ENCODE results near the gene CCDC187.

The CCDC187 gene

DNA sequence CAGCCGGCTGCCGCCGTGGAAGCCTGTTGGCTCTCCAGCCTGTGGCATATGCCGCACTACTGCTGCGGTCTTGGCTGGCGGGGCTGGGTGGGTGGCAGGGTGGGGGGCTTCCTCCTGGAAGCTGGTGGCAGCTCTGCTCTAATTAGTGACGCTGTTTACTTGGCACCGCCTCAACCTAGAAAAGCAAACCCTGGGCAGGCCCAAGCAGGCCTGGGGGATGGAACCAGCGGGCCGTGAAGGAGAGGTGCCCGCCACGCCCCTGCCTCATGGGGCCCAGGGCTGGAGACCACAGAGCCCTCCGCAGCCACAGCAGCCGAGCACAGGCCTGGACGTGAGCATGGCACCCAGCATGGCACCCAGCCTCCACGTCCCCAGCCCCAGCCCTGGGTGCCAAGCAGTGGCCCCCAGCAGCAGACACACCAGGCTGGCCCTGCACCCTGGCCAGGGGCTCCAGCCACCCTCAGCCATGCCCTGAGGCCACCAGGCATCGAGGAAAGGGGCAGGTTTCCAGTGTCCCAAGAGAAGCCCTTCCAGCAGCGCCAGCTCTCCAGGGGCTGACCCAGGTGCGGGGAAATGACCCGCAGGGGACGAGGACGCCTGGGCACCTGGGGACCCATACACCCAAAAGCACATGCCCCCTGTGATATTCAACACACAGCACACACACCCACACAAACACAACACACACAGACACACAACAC, 5.4 kb upstream of the CCDC187 start:
- H3K27ac ChIP-seq: no peak overlapping the region
- TF ChIP-seq ZFX (IDR thresholded peaks at IDR 0.05): no peak
- TF ChIP-seq, protein P1, sequence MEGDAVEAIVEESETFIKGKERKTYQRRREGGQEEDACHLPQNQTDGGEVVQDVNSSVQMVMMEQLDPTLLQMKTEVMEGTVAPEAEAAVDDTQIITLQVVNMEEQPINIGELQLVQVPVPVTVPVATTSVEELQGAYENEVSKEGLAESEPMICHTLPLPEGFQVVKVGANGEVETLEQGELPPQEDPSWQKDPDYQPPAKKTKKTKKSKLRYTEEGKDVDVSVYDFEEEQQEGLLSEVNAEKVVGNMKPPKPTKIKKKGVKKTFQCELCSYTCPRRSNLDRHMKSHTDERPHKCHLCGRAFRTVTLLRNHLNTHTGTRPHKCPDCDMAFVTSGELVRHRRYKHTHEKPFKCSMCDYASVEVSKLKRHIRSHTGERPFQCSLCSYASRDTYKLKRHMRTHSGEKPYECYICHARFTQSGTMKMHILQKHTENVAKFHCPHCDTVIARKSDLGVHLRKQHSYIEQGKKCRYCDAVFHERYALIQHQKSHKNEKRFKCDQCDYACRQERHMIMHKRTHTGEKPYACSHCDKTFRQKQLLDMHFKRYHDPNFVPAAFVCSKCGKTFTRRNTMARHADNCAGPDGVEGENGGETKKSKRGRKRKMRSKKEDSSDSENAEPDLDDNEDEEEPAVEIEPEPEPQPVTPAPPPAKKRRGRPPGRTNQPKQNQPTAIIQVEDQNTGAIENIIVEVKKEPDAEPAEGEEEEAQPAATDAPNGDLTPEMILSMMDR (conservative IDR thresholded peaks at IDR 0.05): no peak

GRCh38 chr9:136308702-136309053, 4.8 kb upstream of the CCDC187 start:
- no peak for TF ChIP-seq ZFX (IDR thresholded peaks at IDR 0.05)
- TF ChIP-seq, protein P1 (conservative IDR thresholded peaks at IDR 0.05): no peak
- no peak overlapping the region for H3K27ac ChIP-seq

DNA sequence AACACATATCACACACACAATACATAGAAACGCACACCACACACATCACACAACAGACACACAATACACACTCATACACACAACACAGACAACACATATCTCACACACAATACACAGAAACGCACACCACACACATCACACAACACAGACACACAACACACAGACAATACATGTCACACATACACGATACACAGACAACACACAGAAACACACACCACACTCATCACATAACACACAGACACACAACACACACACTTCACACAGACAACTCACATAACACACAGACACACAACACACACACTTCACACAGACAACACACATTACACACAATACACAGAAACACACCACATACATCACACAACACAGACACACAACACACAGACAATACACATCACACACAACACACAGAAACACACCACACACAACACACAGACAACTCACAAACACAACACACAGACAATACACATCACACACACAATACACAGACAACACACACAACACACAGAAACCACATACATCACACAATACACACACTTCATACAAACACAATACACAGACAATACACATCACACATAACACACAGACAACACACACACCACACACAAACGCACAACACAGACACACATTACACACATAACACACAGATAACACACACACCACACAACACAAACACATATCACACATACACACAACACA, 4.3 kb upstream of the CCDC187 start:
- no peak overlapping the region for H3K27ac ChIP-seq
- TF ChIP-seq ZFX (IDR thresholded peaks at IDR 0.05): no peak
- TF ChIP-seq, protein P1 (conservative IDR thresholded peaks at IDR 0.05): no peak

GRCh38 chr9:136307215-136307750, 3.4 kb upstream of the CCDC187 start:
- H3K27ac ChIP-seq: no peak overlapping the region
- TF ChIP-seq, protein P1 (conservative IDR thresholded peaks at IDR 0.05): no peak
- no peak for TF ChIP-seq ZFX (IDR thresholded peaks at IDR 0.05)

DNA sequence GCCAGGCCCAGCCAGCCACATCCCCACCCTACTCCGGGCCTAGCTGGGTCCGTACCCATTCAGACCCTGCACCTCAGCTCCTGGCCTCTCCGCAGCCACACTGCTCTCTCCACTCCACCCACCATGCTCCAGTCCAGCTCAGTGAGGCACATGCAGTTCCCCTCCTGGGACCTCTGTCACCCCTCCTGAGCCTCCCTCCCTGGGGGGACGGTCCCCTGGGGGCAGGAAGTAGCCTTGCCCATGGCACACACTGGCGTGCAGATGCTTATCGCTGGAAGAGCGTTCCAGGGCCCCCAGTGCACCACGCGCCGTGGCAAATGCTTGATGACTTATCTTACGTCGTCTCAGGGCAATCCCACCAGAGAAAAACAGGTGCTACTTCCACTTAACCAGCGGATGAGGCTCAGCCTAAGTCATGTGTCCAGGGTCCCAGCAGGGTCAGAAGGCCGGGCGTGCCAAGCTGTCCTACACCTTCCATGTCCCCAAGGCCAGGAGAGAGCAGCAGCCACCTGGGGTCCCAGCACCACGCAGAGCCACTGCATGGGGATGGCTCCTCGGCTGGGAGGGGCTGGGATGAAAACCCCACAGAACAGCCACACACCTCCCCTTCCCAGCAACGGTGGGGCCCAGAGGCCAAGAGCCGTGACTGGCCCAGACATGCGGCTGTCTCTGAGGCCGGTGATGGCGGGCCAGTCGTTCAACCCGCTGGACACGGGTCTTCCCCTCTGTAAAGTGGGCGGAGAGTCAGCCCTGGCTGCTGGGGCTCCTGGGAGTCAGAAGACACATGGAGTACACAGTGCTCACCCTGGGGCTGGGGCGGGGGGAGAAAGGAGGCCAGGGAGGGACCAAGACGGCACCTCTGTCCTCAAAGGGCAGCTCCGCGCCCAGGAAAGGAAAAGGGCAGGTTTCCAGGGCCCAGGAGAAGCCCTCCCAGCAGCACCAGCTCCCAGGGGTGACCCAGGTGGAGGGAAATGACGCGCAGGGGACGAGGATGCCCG, 2.6 kb upstream of the CCDC187 start:
- no peak overlapping the region for H3K27ac ChIP-seq
- TF ChIP-seq ZFX (IDR thresholded peaks at IDR 0.05): no peak
- TF ChIP-seq, protein P1 (conservative IDR thresholded peaks at IDR 0.05): no peak

DNA sequence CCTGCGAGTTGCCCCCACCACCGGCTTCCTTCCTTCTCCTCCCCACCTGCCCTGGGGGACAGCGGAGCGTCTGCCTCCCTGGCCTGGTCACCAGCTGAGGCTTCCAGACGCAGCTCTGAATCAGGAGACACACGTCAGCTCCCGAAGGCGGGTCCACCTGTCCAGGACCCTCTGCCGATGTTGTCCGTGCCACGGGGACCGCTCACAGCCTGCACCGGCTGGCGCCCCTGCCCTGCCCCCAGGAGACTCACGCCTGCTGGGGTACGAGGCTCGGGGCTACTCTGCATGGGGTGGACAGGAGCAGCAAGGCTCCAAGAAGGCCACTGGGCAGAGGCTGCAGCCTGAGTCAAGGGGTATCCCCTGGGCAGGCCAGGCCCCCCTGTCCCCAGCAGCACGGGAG, 1.9 kb upstream of the CCDC187 start:
- H3K27ac ChIP-seq: no peak overlapping the region
- TF ChIP-seq, protein P1 (conservative IDR thresholded peaks at IDR 0.05): no peak
